ENCODE measurements around the gene NUMBL. TPM values are rescaled to one million over a fixed set of nuclear protein-coding genes. Genes with fewer than 3 reads are reported as not detected.
"Not testable (repeated sequence)": the region's sequence is repeated elsewhere in the genome, so short reads cannot be mapped to it uniquely, and the experiment has no call there.

Gene NUMBL
- 3.1 TPM for total RNA-seq

DNA sequence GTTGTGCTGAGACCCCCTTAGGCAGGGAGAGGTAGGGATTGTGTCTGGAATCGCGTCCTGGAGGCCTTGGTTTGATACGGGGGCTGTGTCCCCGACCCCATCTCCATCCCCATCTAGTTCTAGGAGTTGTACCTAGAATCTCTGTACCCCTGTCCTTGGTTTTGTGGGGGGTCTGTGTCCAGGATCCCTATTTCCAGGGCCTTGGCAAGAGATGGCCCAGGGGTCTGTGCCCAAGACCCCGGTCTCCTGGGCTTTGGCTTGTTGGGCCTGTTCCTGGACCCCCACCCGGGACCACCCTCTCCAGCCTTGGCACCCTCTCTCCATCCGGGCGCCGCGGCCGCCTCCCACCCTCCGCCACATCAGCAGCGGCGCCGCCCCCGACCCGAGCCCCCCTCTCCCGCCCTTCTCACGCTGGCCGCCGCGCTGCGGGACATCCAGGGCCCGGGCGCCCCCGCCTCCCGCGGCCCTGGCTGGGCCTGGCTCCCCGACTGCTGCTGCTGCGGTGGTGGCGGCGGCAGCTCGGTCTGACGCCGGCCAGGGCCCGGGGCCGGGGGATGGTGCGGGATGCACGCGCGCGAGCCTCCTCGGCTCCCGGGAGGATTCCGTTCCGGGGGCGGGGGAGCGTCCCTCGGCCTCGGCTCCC, at the start of gene NUMBL:
TSS of gene NUMBL (minus strand) at position 602 of the 643 bp plus-strand sequence. CDS start at position 434, 168 bp downstream.
- Histone ChIP-seq H3K4me3 (ENCODE audit: low read length) (peak within 1 kb of the TSS; percentile 50), H3K27me3 (ENCODE audit: insufficient read depth, low read length) (no peaks in the 10 kb centered on the region), H3K4me1 (ENCODE audit: insufficient read depth, low read length) (peaks cover 35% of the 10 kb centered on the region), H3K9me3 (ENCODE audit: low read depth, low read length) (no peaks in the 10 kb centered on the region)

DNA sequence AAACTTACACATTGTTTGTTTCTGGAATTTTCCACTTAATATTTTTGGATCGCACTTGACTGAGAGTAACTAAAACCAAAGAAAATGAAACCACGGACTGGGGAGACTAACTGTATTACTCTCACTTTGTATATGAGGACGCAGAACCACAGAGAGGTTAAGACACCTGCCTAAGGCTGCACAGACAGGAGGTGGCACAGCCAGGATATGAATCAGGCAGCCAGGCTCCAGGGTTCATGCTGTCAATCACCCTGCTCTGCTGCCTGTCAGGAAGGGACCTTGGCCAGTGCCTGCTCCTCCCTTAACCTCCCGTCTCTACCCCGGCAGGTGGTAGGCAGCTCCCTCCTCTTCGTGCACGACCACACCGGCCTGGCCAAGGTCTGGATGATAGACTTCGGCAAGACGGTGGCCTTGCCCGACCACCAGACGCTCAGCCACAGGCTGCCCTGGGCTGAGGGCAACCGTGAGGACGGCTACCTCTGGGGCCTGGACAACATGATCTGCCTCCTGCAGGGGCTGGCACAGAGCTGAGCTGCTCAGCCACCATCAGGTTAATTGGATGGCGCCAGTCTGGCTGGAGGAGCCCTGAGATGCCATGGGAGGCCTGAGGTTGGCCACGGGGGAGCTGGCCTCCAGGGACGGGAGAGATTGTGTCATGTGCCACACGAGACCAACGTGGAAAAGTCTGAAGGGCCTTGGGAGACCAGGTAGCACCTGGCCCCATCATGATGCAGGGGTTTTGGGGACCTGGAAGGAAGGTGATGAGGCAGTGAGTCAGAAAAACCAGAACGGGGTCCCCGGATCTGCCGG, 48.8 kb upstream of the NUMBL start:
- Histone ChIP-seq H3K4me1 (ENCODE audit: insufficient read depth, low read length) (no peaks in the 10 kb centered on the region), H3K9me3 (ENCODE audit: low read depth, low read length) (no peaks in the 10 kb centered on the region), H3K4me3 (ENCODE audit: low read length) (no peak overlapping the region), H3K27me3 (ENCODE audit: insufficient read depth, low read length) (no peaks in the 10 kb centered on the region)

DNA sequence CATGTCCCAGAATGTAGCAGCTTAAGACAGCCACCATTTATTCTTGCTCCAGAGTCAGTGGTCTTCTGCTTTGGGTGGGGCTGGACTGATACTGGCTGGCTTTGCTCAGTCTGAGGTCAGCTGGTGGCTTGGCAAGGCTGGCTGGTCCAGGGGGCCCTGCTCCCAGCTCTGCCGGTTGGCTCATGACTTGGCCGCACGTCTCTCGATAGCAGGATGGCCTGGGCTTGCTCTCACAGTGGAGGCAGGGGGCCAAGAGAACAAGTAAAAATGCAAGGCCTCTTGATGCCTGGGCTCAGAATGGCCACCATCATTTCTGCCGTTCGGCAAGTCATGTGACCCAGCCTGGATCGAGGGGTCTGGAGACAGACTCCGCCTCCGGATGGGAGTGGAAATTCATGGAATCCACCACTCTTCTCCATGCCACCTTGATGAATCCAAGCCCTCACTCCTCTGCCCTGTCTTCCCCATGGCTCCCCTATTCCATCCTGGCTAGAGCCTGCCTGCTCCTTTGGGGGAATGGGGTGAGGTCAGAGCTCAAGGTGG, 46.7 kb upstream of the NUMBL start:
- H3K4me3 ChIP-seq (ENCODE audit: low read length): no peak overlapping the region
- no peaks in the 10 kb centered on the region for H3K4me1 ChIP-seq (ENCODE audit: insufficient read depth, low read length)
- H3K9me3 ChIP-seq (ENCODE audit: low read depth, low read length): no peaks in the 10 kb centered on the region
- H3K27me3 ChIP-seq (ENCODE audit: insufficient read depth, low read length): no peaks in the 10 kb centered on the region

DNA sequence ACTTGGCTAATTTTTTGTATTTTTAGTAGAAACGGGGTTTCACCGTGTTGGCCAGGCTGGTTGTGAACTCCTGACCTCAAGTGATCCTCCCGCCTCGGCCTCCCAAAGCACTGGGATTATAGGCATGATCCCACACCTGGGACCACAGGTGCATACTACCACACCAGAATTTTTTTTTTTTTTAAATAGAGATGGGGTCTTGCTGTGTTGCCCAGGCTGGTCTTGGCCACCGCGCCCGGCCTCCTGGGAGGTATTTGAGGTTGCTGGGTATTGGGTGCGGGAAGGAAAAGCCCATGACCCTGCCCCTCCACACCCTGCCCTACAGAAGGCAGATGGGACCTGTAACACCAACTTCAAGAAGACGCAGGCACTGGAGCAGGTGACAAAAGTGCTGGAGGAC, 46.2 kb upstream of the NUMBL start:
- Histone ChIP-seq H3K27me3 (ENCODE audit: insufficient read depth, low read length) (no peaks in the 10 kb centered on the region), H3K9me3 (ENCODE audit: low read depth, low read length) (no peaks in the 10 kb centered on the region), H3K4me1 (ENCODE audit: insufficient read depth, low read length) (no peaks in the 10 kb centered on the region), H3K4me3 (ENCODE audit: low read length) (no peak overlapping the region)

DNA sequence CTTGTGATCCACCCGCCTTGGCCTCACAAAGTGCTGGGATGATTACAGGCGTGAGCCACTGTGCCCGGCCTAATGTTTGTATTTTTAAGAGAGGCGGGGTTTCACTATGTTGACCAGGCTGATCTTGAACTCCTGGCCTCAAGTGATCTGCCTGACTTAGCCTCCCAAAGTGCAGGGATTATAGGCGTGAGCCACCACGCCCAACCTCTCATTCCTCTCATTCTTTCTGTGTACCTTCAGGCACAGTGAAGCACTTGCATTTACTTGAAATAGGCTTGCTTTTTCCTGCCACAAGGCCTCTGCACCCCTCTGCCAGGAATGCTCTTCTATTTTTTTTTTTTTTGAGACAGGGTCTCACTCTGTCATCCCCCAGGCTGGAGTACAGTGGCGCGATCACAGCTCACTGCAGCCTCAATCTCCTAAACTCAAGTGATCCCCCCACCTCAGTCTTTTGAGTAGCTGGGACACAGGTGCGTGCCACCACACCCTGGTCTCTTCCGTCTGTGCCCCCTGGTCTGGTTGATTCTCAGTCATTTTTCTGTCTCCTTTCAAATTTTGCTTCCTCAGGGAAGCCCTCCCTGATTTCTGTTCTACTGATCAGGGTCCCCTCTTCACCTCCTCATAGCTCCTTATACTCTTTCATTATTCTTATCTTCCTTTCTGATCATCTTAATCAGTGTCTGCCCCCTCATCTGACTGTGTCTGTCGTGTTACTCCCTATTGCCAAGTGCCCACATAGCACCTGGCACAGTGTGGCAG, 44.7 kb upstream of the NUMBL start:
- Histone ChIP-seq H3K4me3 (ENCODE audit: low read length) (no peak overlapping the region), H3K27me3 (ENCODE audit: insufficient read depth, low read length) (no peaks in the 10 kb centered on the region), H3K9me3 (ENCODE audit: low read depth, low read length) (no peaks in the 10 kb centered on the region), H3K4me1 (ENCODE audit: insufficient read depth, low read length) (no peaks in the 10 kb centered on the region)

DNA sequence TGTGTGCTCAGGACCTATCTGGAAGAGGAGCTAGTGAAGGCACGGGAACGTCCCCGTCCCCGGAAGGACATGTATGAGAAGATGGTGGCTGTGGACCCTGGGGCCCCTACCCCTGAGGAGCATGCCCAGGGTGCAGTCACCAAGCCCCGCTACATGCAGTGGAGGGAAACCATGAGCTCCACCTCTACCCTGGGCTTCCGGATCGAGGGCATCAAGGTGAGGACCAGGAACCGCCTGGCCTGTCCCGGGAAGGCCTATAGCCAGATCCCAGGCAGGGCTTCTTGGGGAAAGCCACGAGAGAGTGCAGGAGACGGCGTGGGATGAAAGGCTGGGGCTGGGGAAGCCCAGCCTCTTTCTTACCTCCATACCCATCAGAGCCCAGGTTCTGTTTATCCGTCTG, 42.7 kb upstream of the NUMBL start:
- H3K4me1 ChIP-seq (ENCODE audit: insufficient read depth, low read length): no peaks in the 10 kb centered on the region
- no peak overlapping the region for H3K4me3 ChIP-seq (ENCODE audit: low read length)
- no peaks in the 10 kb centered on the region for H3K27me3 ChIP-seq (ENCODE audit: insufficient read depth, low read length)
- H3K9me3 ChIP-seq (ENCODE audit: low read depth, low read length): no peaks in the 10 kb centered on the region

DNA sequence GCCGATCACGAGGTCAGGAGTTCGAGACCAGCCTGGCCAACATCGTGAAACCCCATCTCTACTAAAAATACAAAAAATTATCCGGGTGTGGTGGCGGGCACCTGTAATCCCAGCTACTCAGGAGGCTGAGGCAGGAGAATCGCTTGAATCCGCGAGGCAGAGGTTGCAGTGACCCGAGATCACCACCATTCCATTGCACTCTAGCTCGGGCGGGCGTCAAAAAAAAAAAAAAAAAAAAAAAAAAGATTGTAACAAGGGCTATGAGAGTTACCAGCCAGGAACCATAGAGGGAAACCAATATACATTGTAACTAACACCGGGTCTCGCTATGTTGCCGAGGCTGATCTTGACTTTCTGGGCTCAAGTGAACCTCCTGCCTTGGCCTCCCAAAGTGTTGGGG, 41.9 kb upstream of the NUMBL start:
- not testable (repeated sequence) for H3K9me3 ChIP-seq (ENCODE audit: low read depth, low read length); H3K4me3 ChIP-seq (ENCODE audit: low read length); H3K4me1 ChIP-seq (ENCODE audit: insufficient read depth, low read length); H3K27me3 ChIP-seq (ENCODE audit: insufficient read depth, low read length)

DNA sequence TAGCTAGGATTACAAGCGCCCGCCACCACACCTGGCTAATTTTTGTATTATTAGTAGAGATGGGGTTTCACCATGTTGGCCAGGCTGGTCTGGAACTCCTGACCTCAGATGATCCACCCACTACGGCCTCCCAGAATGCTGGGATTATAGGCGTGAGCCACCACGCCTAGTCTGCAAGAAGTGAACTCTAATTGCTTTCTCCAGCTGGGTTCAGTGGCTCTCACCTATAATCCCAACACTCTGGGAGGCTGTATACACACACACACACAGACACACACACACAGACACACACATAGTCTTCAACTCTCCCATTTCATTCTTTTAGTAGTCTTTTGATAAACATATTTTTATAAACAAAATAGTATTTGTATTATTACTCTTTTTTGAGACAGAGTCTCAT, 39.6 kb upstream of the NUMBL start:
- not testable (repeated sequence) for H3K4me1 ChIP-seq (ENCODE audit: insufficient read depth, low read length); H3K4me3 ChIP-seq (ENCODE audit: low read length); H3K9me3 ChIP-seq (ENCODE audit: low read depth, low read length); H3K27me3 ChIP-seq (ENCODE audit: insufficient read depth, low read length)

DNA sequence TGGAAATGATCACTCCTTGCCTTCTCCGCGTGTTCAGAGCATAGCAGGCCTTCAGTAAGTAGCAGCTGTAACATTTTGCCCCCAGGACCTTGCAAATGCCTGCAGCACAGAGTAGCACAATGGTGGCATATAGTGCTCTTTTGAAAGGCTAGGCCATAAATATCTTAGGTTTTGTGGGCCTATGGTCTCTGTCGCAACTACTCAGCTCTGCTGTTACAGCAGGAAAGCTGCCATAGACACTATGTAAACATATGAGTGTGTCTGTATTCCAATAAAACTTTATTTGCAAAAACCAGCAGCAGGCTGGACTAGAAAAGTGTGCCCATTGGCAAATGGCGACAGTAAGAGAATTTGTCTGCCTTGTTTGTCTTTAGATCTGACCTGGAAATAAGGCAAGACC, 35.8 kb upstream of the NUMBL start:
- Histone ChIP-seq H3K27me3 (ENCODE audit: insufficient read depth, low read length) (no peaks in the 10 kb centered on the region), H3K4me3 (ENCODE audit: low read length) (no peak overlapping the region), H3K9me3 (ENCODE audit: low read depth, low read length) (no peaks in the 10 kb centered on the region), H3K4me1 (ENCODE audit: insufficient read depth, low read length) (no peaks in the 10 kb centered on the region)

DNA sequence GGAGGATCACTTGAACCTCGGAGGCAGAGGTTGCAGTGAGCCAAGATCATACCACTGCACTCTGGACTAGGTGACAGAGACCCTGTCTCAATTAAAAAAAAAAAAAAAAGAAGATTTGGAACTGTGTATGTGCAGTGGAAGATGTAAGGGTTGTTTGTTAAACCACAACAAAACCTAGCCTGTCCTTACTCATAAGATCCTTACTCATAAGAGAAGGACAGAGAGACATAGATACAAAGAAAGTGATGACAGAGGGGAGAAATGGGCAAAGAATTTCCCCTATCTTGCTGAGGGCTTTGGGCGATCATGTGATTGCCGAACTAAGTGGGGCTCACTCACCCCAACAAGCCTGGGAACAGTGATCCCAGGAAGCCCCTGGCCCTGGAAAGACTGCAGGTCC, 34.4 kb upstream of the NUMBL start:
- H3K4me1 ChIP-seq (ENCODE audit: insufficient read depth, low read length): peaks cover 13% of the 10 kb centered on the region
- H3K4me3 ChIP-seq (ENCODE audit: low read length): no peak overlapping the region
- H3K27me3 ChIP-seq (ENCODE audit: insufficient read depth, low read length): no peaks in the 10 kb centered on the region
- no peaks in the 10 kb centered on the region for H3K9me3 ChIP-seq (ENCODE audit: low read depth, low read length)

DNA sequence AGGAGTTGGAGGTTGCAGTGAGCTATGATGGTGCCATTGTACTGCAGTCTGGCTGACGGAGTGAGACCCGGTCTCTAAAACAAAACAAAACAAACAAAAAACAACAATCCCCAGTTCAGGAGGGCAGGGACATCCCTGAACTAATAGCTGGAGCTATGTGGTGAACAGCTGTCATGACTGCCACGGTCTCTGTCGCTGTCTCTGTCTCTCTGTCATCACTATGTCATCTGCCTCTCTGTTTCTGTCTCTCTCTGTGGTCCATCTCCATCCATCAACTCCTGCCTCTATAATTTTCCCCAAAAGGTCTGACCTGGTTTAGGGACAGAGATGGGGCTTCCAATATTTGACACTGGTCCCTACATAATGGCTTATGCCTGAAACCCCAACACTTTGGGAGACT, 33.9 kb upstream of the NUMBL start:
- Histone ChIP-seq H3K4me1 (ENCODE audit: insufficient read depth, low read length) (peaks cover 19% of the 10 kb centered on the region), H3K4me3 (ENCODE audit: low read length) (no peak overlapping the region), H3K9me3 (ENCODE audit: low read depth, low read length) (no peaks in the 10 kb centered on the region), H3K27me3 (ENCODE audit: insufficient read depth, low read length) (no peaks in the 10 kb centered on the region)

DNA sequence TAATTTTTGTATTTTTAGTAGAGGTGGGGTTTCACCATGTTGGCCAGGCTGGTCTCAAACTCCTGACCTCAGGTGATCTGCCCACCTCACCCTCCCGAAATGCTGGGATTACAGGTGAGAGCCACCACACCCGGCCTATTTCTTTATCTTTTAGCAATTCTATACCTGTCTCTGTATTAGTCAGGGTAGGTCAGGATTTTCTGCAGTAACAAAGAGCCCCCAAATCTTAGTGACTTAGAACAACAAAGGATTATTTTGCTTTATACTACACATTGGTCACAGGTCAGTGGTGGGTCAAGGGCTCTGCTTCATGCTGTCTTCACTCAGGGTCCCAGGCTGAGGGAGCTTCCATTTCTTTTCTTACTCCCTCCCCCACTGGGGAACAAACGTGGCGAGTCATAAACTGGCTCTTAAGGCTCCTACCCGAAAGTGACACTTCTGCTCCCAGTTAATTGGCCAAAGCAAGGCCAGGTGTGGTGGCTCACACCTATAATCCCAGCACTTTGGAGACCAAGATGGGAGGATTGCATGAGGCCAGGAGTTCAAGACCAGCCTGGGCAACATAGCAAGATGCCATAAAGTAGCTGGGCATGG, 33.3 kb upstream of the NUMBL start:
- Histone ChIP-seq H3K27me3 (ENCODE audit: insufficient read depth, low read length) (no peaks in the 10 kb centered on the region), H3K4me3 (ENCODE audit: low read length) (no peak overlapping the region), H3K9me3 (ENCODE audit: low read depth, low read length) (no peaks in the 10 kb centered on the region), H3K4me1 (ENCODE audit: insufficient read depth, low read length) (peaks cover 24% of the 10 kb centered on the region)

DNA sequence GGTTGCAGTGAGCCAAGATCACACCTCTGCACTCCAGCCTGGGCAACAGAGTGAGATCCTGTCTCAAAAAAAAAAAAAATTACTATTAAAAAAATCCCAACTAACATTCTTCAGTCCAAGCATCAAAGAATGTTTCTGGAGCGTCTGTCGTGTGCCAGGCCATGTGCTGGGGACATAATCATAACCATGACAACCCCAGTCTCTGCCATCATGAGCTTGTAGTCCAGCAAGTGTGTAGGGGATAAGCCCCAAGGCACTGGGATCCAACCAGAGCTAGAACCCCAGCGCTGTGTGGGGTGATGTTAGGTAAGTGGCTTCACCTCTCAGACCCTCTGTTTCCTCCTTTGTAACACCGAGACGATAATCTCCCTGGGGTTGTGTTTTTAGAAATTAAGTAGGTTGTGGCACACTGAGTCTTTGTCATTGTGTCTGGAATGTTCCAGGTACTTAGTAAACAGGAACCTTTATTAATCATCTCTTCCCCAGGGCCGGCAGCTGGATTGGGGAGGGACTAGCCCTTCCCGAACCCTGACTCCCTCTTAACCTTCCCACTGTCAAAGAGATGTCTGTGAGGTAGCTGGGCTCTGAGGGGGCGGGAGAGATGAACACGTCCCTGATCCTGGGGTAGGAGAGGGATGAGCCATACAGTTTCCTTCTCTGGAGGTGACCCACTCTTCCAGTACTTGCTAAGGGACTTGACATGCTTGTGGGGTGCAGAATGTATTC, 31.6 kb upstream of the NUMBL start:
- Histone ChIP-seq H3K27me3 (ENCODE audit: insufficient read depth, low read length) (no peaks in the 10 kb centered on the region), H3K4me1 (ENCODE audit: insufficient read depth, low read length) (peaks cover 40% of the 10 kb centered on the region), H3K4me3 (ENCODE audit: low read length) (no peak overlapping the region), H3K9me3 (ENCODE audit: low read depth, low read length) (no peaks in the 10 kb centered on the region)

DNA sequence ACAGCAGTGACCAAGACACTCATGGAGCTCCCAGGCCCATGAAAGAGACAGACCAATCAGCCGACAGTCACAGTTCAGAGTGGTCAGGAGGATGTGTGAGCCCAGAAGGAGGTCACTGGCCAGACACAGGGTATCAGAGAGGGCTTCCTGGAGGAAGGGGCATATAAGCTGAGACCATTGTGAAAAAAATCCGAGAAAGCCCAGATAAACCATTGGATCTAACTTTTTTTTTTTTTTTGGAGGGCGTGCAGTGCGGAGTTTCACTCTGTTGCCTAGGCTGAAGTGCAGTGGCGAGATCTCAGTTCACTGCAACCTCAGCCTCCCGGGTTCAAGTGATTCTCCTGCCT, 30.7 kb upstream of the NUMBL start:
- no peaks in the 10 kb centered on the region for H3K27me3 ChIP-seq (ENCODE audit: insufficient read depth, low read length)
- peaks cover 44% of the 10 kb centered on the region for H3K4me1 ChIP-seq (ENCODE audit: insufficient read depth, low read length)
- H3K9me3 ChIP-seq (ENCODE audit: low read depth, low read length): no peaks in the 10 kb centered on the region
- H3K4me3 ChIP-seq (ENCODE audit: low read length): no peak overlapping the region
